SK-N-SH (cell line): Measurements from ENCODE around the gene ZRANB3.

Experiments used
- FOXJ3 ChIP-seq: sonication (generic); formaldehyde crosslinking; IDR thresholded peaks from 2 replicates; pipeline ENCODE4 v1.5.1; 2020; ENCODE audit warnings: mild to moderate bottlenecking, missing genetic modification reagents
- JUND ChIP-seq: IDR thresholded peaks from 2 replicates; pipeline ENCODE4 v1.4.0; 2012
- NRF1 ChIP-seq: IDR thresholded peaks from 2 replicates; pipeline ENCODE4 v1.6.1; 2012; ENCODE audit warnings: low read depth, mild to moderate bottlenecking, low read length
- RAD21 ChIP-seq: IDR thresholded peaks from 2 replicates; pipeline ENCODE4 v1.6.1; 2012; ENCODE audit warnings: mild to moderate bottlenecking, low read length
- TAF1 ChIP-seq: IDR thresholded peaks from 2 replicates; pipeline ENCODE4 v1.6.1; 2012; ENCODE audit warnings: low read depth, mild to moderate bottlenecking, low read length, moderate library complexity, borderline replicate concordance
- TEAD4 ChIP-seq: IDR thresholded peaks from 2 replicates; pipeline ENCODE4 v1.4.0; 2012; ENCODE audit warnings: mild to moderate bottlenecking, borderline replicate concordance; ENCODE audit not compliant: insufficient read depth
- USF2 ChIP-seq: fragments of 150-350 bp; IDR thresholded peaks from 2 replicates; pipeline ENCODE4 v1.6.1; 2017; ENCODE audit warnings: antibody characterized with exemption, low read length, low read depth, borderline replicate concordance
- TF ChIP-seq, protein P1 (sequence below): IDR thresholded peaks from 2 replicates; pipeline ENCODE4 v1.4.0; 2012; ENCODE audit warnings: low read depth
- TF ChIP-seq, protein P2 (sequence below): fragments of 200-600 bp; sonication (generic); IDR thresholded peaks from 2 replicates; pipeline ENCODE4 v1.6.1; 2017; ENCODE audit warnings: antibody characterized with exemption, mild to moderate bottlenecking, moderate library complexity
- TF ChIP-seq, protein P3 (sequence below): IDR thresholded peaks from 2 replicates; pipeline ENCODE4 v1.6.1; 2012; ENCODE audit warnings: mild to moderate bottlenecking, low read depth, low read length, moderate library complexity

DNA sequence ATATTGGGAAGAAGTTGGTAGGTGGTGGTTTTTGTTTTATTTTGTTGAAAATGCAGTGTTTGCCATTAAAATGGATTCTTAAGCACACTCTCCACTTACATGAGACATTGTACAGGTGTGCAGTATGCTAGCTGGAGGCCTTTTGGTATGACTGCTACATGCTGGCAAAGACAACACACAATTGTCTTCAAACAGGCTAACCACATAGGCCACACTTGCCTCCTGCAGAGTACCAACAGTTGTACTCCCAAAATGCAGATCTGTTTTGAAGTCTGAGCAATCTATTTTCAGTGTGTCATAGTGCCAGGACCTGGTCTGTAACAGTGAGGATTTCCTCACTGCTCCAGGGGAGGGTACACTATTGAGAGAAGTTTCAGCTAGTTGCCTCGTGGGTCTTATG lies 213.6 kb downstream of the ZRANB3 start:
- TF ChIP-seq NRF1 (no peak), USF2 (no peak), TEAD4 (no peak), FOXJ3 (CRISPR knock-in tag) (no peak), JUND (no peak), TAF1 (no peak), RAD21 (no peak)
- TF ChIP-seq, protein P1, sequence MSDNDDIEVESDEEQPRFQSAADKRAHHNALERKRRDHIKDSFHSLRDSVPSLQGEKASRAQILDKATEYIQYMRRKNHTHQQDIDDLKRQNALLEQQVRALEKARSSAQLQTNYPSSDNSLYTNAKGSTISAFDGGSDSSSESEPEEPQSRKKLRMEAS = no peak
- TF ChIP-seq, protein P2, sequence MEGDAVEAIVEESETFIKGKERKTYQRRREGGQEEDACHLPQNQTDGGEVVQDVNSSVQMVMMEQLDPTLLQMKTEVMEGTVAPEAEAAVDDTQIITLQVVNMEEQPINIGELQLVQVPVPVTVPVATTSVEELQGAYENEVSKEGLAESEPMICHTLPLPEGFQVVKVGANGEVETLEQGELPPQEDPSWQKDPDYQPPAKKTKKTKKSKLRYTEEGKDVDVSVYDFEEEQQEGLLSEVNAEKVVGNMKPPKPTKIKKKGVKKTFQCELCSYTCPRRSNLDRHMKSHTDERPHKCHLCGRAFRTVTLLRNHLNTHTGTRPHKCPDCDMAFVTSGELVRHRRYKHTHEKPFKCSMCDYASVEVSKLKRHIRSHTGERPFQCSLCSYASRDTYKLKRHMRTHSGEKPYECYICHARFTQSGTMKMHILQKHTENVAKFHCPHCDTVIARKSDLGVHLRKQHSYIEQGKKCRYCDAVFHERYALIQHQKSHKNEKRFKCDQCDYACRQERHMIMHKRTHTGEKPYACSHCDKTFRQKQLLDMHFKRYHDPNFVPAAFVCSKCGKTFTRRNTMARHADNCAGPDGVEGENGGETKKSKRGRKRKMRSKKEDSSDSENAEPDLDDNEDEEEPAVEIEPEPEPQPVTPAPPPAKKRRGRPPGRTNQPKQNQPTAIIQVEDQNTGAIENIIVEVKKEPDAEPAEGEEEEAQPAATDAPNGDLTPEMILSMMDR = no peak
- TF ChIP-seq, protein P3, sequence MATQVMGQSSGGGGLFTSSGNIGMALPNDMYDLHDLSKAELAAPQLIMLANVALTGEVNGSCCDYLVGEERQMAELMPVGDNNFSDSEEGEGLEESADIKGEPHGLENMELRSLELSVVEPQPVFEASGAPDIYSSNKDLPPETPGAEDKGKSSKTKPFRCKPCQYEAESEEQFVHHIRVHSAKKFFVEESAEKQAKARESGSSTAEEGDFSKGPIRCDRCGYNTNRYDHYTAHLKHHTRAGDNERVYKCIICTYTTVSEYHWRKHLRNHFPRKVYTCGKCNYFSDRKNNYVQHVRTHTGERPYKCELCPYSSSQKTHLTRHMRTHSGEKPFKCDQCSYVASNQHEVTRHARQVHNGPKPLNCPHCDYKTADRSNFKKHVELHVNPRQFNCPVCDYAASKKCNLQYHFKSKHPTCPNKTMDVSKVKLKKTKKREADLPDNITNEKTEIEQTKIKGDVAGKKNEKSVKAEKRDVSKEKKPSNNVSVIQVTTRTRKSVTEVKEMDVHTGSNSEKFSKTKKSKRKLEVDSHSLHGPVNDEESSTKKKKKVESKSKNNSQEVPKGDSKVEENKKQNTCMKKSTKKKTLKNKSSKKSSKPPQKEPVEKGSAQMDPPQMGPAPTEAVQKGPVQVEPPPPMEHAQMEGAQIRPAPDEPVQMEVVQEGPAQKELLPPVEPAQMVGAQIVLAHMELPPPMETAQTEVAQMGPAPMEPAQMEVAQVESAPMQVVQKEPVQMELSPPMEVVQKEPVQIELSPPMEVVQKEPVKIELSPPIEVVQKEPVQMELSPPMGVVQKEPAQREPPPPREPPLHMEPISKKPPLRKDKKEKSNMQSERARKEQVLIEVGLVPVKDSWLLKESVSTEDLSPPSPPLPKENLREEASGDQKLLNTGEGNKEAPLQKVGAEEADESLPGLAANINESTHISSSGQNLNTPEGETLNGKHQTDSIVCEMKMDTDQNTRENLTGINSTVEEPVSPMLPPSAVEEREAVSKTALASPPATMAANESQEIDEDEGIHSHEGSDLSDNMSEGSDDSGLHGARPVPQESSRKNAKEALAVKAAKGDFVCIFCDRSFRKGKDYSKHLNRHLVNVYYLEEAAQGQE = no peak
